VCaP (cell line): Measurements from ENCODE around the gene ZBTB42.

ENCODE experiments used
- H3K27ac ChIP-seq: fragments of 450-650 bp; 2 replicates; pipeline ENCODE4 v1.5.1; 2017
- CTCF ChIP-seq: fragments of 450-650 bp; conservative IDR thresholded peaks from 2 replicates; pipeline ENCODE4 v1.5.1; 2017; ENCODE audit warnings: mild to moderate bottlenecking, moderate library complexity

The ZBTB42 gene

GRCh38 chr14:104785708-104786080, 15.2 kb upstream of the ZBTB42 start:
- peak overlapping the region; percentile 40; the same call in 1 of the 2 replicates for H3K27ac ChIP-seq
- no peak for TF ChIP-seq CTCF

DNA sequence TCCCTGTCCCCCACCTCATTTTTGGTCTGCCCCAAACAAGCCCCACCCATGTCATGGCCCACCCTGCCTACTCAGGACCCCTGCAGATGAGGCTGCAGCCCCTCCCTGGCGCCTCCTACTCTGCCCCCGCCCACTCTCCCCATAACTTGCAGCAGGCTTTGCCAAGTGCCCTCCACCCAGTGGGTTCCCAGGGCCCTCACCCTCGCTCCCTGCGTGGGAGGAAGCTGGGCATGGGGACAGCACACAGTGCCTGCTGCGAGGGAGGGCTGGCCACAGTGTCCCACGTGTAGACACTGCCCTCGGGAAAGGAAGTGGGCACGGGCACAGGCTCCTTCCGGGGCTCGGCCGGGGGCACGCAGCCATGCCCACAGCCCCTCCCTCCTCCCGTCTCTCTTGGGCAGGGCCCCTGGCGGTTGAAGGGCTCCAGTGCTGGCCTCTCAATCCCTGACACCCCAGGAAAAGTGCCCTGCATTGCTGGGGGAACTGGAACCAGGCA, 14.8 kb upstream of the ZBTB42 start:
- no peak overlapping the region for H3K27ac ChIP-seq
- no peak for TF ChIP-seq CTCF

- TF ChIP-seq CTCF = no peak
- no peak overlapping the region for H3K27ac ChIP-seq
Measured at GRCh38 chr14:104786726-104787675, 13.9 kb upstream of the ZBTB42 start.

DNA sequence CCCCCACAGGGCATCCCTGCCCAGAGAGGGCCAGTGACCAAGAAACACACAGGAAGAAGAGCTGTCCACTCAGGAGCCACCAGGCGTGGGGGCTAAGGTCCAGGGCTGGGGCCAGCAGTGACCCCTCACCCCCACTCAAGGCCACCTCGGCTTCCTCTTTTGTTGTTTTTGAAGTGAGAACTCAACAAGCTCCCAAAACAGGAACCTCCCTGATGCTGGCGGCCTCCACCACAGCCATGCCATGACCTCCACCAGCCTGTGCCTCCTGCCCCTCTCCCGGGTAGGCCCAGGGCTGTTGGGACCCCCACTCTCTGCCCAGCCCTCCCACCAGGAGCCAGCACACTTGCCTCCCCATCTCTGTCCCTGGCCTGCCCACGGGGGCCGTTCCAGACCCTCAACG, 13.2 kb upstream of the ZBTB42 start:
- no peak for TF ChIP-seq CTCF
- no peak overlapping the region for H3K27ac ChIP-seq

- H3K27ac ChIP-seq = no peak overlapping the region
- TF ChIP-seq CTCF = no peak
Measured at GRCh38 chr14:104788161-104788818, 12.6 kb upstream of the ZBTB42 start.

- H3K27ac ChIP-seq = no peak overlapping the region
- TF ChIP-seq CTCF = no peak
Measured at GRCh38 chr14:104788873-104789663, 11.8 kb upstream of the ZBTB42 start.
